ENCODE measurements around the gene CEACAM4. TPM values are rescaled to one million over a fixed set of nuclear protein-coding genes. Genes with fewer than 3 reads are reported as not detected.

The CEACAM4 gene
- total RNA-seq, 4 donors from 2014 or later = 1.1 to 2.9 TPM; not detected in 2

- no peak for DNase-seq
- Histone ChIP-seq H3K27me3 (peaks cover 0 to 22% (median 0%) of the 10 kb centered on the region in 4 donors), H3K4me1 (no peaks in the 10 kb centered on the region), H3K9me3 (no peaks in the 10 kb centered on the region), H3K4me3 (no peak overlapping the region), H3K27ac (no peak overlapping the region), H3K36me3 (no peaks in the 10 kb centered on the region)
- 13 to 33% methylated on average over 3 to 4 of the region's 7 CpGs for WGBS, 2 donors
- intact Hi-C loops (cut with DNase I) = no loop called here
- TF ChIP-seq CTCF (IDR thresholded peaks at IDR 0.05) (no peak), POLR2A (IDR thresholded peaks at IDR 0.05) (no peak)
These were observed 7.8 kb downstream of the CEACAM4 start for GRCh38 chr19:41619018-41619556.

DNA sequence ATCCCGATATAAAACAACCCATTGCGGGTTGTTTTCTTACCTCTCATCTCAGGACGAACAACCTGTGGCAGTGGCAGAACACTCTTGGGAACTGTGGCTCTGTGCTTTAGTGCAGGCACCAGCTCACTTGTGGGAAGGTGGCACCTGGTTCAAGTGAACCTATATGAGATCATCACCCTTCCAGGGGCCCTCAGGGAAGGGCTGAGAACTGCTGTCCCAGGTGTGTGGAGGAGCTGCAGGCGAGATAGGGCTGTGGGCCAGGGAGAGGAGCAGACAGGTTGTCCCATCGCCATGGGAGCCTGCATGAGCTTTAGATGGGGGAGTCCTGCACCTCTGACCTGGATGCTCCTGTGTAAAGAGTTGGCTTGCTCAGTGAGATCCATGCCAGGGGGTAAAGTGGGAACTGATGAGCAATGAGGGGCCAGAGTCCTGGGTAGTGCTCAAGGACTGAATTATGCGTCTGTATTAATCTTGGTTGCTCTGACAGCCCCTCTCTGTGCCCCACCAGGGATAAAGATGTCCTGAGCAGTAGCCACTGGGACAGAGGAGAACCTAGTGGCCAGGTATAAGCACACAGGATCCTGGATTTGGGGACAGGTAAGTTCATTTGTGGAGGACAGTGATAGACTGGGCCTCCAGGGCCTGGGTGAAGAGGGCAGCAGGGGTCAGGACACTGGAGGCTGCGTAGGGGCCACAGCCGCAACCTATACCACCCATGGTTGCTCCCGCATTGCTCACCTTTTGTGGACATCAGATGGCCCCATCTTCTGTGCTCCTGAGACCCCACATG, 8.7 kb downstream of the CEACAM4 start:
- Histone ChIP-seq H3K27ac (no peak overlapping the region), H3K4me1 (no peaks in the 10 kb centered on the region), H3K9me3 (no peaks in the 10 kb centered on the region), H3K36me3 (no peaks in the 10 kb centered on the region), H3K4me3 (no peak overlapping the region), H3K27me3 (peaks cover 0 to 26% (median 0%) of the 10 kb centered on the region in 4 donors)
- intact Hi-C loops (cut with DNase I) = no loop called here
- WGBS, 2 donors = 63 to 81% methylated on average over 6 of the region's 9 CpGs
- DNase-seq = no peak
- TF ChIP-seq POLR2A (IDR thresholded peaks at IDR 0.05) = no peak
- no peak for TF ChIP-seq CTCF (IDR thresholded peaks at IDR 0.05)

DNA sequence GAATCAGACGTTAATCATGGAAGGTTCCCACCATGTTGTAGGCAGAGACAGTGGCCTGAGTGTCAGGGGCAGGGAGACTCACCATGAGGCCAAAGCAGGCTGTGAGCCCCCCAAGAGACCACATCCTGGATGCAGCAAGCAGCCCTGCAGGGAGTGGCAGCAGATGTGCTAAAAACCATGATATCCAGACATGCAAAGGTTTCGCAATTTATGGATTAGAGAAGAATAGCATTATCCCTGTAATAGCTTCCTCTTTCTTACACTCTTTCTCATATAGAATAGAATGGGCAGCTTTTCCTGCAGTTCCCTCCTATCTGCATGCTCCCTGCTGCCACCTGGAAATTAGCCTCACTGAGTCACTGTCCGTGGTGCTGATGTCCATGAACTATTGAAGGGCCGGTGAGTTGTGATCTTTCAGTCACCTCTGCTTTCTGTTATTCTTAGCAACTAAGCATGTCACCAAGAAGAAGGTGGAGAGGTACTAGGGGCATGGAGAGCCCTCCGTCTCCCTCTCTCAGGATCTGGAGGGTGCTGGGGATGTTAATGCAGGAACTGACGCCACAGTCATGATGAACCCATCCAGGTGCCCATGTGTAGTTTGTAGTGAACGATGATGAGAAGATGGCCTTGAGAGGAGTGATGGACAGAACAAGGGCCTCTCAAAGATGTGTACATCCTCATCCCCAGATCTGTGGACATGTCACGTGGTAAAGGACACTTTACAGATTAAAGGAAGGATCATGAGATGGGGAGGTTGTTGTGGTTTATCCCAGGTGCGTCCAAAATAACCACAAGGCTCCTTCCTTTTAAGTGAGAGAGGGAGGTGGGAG, 9.9 kb downstream of the CEACAM4 start:
- peaks cover 0 to 28% (median 0%) of the 10 kb centered on the region in 4 donors for H3K27me3 ChIP-seq
- no peak overlapping the region for H3K4me3 ChIP-seq
- H3K36me3 ChIP-seq = no peaks in the 10 kb centered on the region
- H3K27ac ChIP-seq = no peak overlapping the region
- TF ChIP-seq POLR2A (IDR thresholded peaks at IDR 0.05) = no peak
- no peaks in the 10 kb centered on the region for H3K4me1 ChIP-seq
- DNase-seq = no peak
- intact Hi-C loops (cut with DNase I) = no loop called here
- WGBS, 2 donors = 39 to 44% methylated on average over 9 of the region's 9 CpGs
- no peaks in the 10 kb centered on the region for H3K9me3 ChIP-seq

DNA sequence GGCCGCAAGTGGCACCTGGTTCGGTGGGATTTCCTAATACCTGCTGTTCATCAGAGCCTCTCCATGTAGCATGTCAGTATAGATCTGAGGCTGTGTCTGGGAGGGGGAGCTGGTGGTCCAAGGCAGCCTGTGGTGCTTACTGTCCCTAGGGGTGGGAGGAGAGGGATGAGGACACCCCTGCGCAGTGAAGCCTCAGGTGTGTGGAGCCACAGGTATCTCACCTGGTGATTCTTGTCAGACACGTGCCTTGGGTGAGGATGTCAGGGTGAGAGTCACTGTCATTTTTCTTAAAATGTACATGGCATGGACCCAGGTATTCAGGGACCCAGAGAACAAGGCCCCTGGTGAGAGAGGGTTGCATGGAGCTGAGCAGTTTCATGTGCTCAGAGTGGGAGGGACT, 11.7 kb downstream of the CEACAM4 start:
- DNase-seq = no peak
- WGBS, 2 donors = 71 to 75% methylated on average over 3 to 4 of the region's 4 CpGs
- Histone ChIP-seq H3K4me3 (no peak overlapping the region), H3K27ac (no peak overlapping the region), H3K27me3 (peaks cover 0 to 32% (median 0%) of the 10 kb centered on the region in 4 donors), H3K36me3 (no peaks in the 10 kb centered on the region), H3K4me1 (no peaks in the 10 kb centered on the region), H3K9me3 (no peaks in the 10 kb centered on the region)
- intact Hi-C loops (cut with DNase I) = no loop called here
- TF ChIP-seq CTCF (IDR thresholded peaks at IDR 0.05) (no peak), POLR2A (IDR thresholded peaks at IDR 0.05) (no peak)

- Histone ChIP-seq H3K27me3 (peaks cover 0 to 33% (median 0%) of the 10 kb centered on the region in 4 donors), H3K4me3 (no peak overlapping the region), H3K36me3 (no peaks in the 10 kb centered on the region), H3K4me1 (no peaks in the 10 kb centered on the region), H3K27ac (no peak overlapping the region), H3K9me3 (no peaks in the 10 kb centered on the region)
- DNase-seq = no peak
- TF ChIP-seq POLR2A (IDR thresholded peaks at IDR 0.05) = no peak
- no peak for TF ChIP-seq CTCF (IDR thresholded peaks at IDR 0.05)
- WGBS, 2 donors = 67% methylated on average over 4 of the region's 4 CpGs
- intact Hi-C loops (cut with DNase I) = no loop called here
These were observed 14.4 kb downstream of the CEACAM4 start for GRCh38 chr19:41612483-41612882.

Data from esophagus squamous epithelium (tissue), 5 donors.